ENCODE data around the gene LASP1NB.

- TF ChIP-seq, protein P1, sequence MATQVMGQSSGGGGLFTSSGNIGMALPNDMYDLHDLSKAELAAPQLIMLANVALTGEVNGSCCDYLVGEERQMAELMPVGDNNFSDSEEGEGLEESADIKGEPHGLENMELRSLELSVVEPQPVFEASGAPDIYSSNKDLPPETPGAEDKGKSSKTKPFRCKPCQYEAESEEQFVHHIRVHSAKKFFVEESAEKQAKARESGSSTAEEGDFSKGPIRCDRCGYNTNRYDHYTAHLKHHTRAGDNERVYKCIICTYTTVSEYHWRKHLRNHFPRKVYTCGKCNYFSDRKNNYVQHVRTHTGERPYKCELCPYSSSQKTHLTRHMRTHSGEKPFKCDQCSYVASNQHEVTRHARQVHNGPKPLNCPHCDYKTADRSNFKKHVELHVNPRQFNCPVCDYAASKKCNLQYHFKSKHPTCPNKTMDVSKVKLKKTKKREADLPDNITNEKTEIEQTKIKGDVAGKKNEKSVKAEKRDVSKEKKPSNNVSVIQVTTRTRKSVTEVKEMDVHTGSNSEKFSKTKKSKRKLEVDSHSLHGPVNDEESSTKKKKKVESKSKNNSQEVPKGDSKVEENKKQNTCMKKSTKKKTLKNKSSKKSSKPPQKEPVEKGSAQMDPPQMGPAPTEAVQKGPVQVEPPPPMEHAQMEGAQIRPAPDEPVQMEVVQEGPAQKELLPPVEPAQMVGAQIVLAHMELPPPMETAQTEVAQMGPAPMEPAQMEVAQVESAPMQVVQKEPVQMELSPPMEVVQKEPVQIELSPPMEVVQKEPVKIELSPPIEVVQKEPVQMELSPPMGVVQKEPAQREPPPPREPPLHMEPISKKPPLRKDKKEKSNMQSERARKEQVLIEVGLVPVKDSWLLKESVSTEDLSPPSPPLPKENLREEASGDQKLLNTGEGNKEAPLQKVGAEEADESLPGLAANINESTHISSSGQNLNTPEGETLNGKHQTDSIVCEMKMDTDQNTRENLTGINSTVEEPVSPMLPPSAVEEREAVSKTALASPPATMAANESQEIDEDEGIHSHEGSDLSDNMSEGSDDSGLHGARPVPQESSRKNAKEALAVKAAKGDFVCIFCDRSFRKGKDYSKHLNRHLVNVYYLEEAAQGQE (IDR thresholded peaks at IDR 0.05; ENCODE audit: insufficient read depth in 1 of 2, low read depth in 2 of 2, low read length in 1 of 2) = no peak
- TF ChIP-seq CTCF (IDR thresholded peaks at IDR 0.05) = no peak
Observed at GRCh38 chr17:38958326-38958725, 32.9 kb downstream of the LASP1NB start.

Measured in Panc1 (cell line).